OCI-LY7 (cell line): Measurements from ENCODE around the gene VPS37C. TPM values are rescaled to one million over a fixed set of nuclear protein-coding genes. Genes with fewer than 3 reads are reported as not detected.

Experiments used
- BruUV-seq: library from RNA; stranded (reverse); fragments of 400-500 nt; replicated peaks from 2 replicates; lab custom pipeline; 2021; lab: Mats Ljungman, UMichigan
- CTCF ChIA-PET: fragments of 300-600 bp; sonication (Branson Sonifier 250); formaldehyde crosslinking; loops from one replicate; lab custom pipeline; 2022; ENCODE audit warnings: antibody characterized with exemption; ENCODE audit not compliant: unreplicated experiment; lab: Charles Lee
- POLR2A ChIA-PET: fragments of 300-600 bp; sonication (Branson Sonifier 250); formaldehyde crosslinking; loops from one replicate; lab custom pipeline; 2022; ENCODE audit warnings: antibody characterized with exemption; lab: Charles Lee
- DNase-seq: peaks from one replicate; pipeline ENCODE4 v3.0.0-alpha.2; 2015; ENCODE audit warnings: low spot score
- H2AFZ ChIP-seq: fragments of 200-600 bp; sonication (generic), shearing (Covaris generic); 2 replicates; pipeline ENCODE4 v1.6.1; 2014; ENCODE audit warnings: mild to moderate bottlenecking, antibody characterized with exemption, low read length, moderate library complexity
- H3K27ac ChIP-seq: fragments of 200-600 bp; sonication (generic); 2 replicates; pipeline ENCODE4 v1.5.1; 2014; ENCODE audit warnings: mixed run types, low read depth, mild to moderate bottlenecking, moderate library complexity, low read length, inconsistent platforms; ENCODE audit not compliant: poor library complexity, severe bottlenecking
- H3K36me3 ChIP-seq: fragments of 200-600 bp; sonication (generic); 2 replicates; pipeline ENCODE4 v1.6.1; 2014; ENCODE audit warnings: mild to moderate bottlenecking, antibody characterized with exemption, low read length, moderate library complexity, mixed read lengths; ENCODE audit not compliant: insufficient read depth
- H3K4me1 ChIP-seq: fragments of 200-600 bp; sonication (generic); 2 replicates; pipeline ENCODE4 v1.5.1; 2014; ENCODE audit warnings: mild to moderate bottlenecking, low read length; ENCODE audit not compliant: insufficient read depth, poor library complexity, severe bottlenecking
- H3K4me2 ChIP-seq: fragments of 200-600 bp; sonication (generic); 2 replicates; pipeline ENCODE4 v1.6.1; 2014; ENCODE audit warnings: mild to moderate bottlenecking, low read length
- H3K4me3 ChIP-seq: fragments of 200-600 bp; sonication (generic); 2 replicates; pipeline ENCODE4 v1.5.1; 2014; ENCODE audit warnings: mild to moderate bottlenecking, low read depth, low read length; ENCODE audit not compliant: poor library complexity, severe bottlenecking
- H3K79me2 ChIP-seq: fragments of 200-600 bp; sonication (generic); 2 replicates; pipeline ENCODE4 v1.6.1; 2016; ENCODE audit warnings: low read depth, mild to moderate bottlenecking, low read length, moderate library complexity, mixed read lengths; ENCODE audit not compliant: insufficient read depth
- H3K9me2 ChIP-seq: fragments of 200-600 bp; sonication (generic); 2 replicates; pipeline ENCODE4 v1.6.1; 2016; ENCODE audit warnings: mild to moderate bottlenecking, low read length, mixed read lengths; ENCODE audit not compliant: insufficient read depth
- H3K9me3 ChIP-seq: fragments of 200-600 bp; sonication (generic); 2 replicates; pipeline ENCODE4 v1.6.1; 2014; ENCODE audit warnings: mild to moderate bottlenecking, mixed run types, low read length, mixed read lengths
- H4K20me1 ChIP-seq: fragments of 200-600 bp; sonication (generic); 2 replicates; pipeline ENCODE4 v1.6.1; 2014; ENCODE audit warnings: mild to moderate bottlenecking, antibody characterized with exemption, low read length, moderate library complexity, mixed read lengths; ENCODE audit not compliant: insufficient read depth
- EZH2phosphoT487 ChIP-seq: fragments of 200-600 bp; sonication (generic); IDR thresholded peaks from 2 replicates; pipeline ENCODE4 v1.6.1; 2018; ENCODE audit warnings: low read depth, borderline replicate concordance, mild to moderate bottlenecking, mixed run types, antibody characterized with exemption, low read length, moderate library complexity, mixed read lengths
- intact Hi-C: fragments of 100-400 bp; cut with micrococcal nuclease; formaldehyde crosslinking; loops from one replicate; pipeline ENCODE4 v1.10.0; 2022; ENCODE audit not compliant: unreplicated experiment
- total RNA-seq, 2 experiments: library from RNA; depleted of rRNA in 1 of 2; stranded (reverse); fragments of >200 nt in 1 of 2; shearing (Covaris generic) in 1 of 2; gene quantifications; 2 replicates each; pipeline ENCODE4 v1.2.3, GENCODE V29; 2014 to 2022
- TF ChIP-seq, protein P1 (sequence below): fragments of 200-600 bp; sonication (generic); conservative IDR thresholded peaks from 2 replicates; pipeline ENCODE4 v1.5.1; 2014; ENCODE audit warnings: mild to moderate bottlenecking, antibody characterized with exemption, low read length, moderate library complexity, mixed read lengths

The VPS37C gene
- total RNA-seq, 2 experiments from 2014 or later: 10.3 to 12.8 TPM

DNA sequence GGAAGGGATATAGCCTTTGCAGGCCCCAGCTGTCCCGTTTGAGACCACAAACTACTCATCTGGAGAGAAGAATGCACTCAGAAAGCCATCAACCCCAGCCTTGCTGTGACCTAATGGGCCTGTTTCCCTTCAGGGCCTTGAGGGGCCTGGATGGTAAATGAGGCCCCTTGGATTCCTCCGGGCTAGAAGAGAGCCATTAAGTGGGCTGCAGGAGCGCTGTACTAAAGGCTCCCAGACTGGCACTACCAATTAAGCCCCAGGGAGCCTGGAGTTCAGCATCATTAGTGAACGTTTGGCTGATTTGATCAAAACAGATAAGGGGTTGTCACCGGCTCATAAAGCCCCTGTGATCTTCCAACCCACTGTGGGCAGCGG is 35.9 kb downstream of the VPS37C start:
- no peak overlapping the region for H3K4me2 ChIP-seq
- intact Hi-C loops: loop anchor here (5.0 to 10.0 kb wide), 2 partner anchors 50 to 73 kb away; no protein-coding TSS in a partner anchor
- no peaks in the 10 kb centered on the region for H4K20me1 ChIP-seq
- no peaks in the 10 kb centered on the region for H3K79me2 ChIP-seq
- POLR2A ChIA-PET: no interaction called here
- CTCF ChIA-PET: no interaction called here
- BruUV-seq: no TSS peak
- TF ChIP-seq, protein P1, sequence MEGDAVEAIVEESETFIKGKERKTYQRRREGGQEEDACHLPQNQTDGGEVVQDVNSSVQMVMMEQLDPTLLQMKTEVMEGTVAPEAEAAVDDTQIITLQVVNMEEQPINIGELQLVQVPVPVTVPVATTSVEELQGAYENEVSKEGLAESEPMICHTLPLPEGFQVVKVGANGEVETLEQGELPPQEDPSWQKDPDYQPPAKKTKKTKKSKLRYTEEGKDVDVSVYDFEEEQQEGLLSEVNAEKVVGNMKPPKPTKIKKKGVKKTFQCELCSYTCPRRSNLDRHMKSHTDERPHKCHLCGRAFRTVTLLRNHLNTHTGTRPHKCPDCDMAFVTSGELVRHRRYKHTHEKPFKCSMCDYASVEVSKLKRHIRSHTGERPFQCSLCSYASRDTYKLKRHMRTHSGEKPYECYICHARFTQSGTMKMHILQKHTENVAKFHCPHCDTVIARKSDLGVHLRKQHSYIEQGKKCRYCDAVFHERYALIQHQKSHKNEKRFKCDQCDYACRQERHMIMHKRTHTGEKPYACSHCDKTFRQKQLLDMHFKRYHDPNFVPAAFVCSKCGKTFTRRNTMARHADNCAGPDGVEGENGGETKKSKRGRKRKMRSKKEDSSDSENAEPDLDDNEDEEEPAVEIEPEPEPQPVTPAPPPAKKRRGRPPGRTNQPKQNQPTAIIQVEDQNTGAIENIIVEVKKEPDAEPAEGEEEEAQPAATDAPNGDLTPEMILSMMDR: no peak
- H3K4me3 ChIP-seq: no peak overlapping the region
- H3K9me3 ChIP-seq: no peaks in the 10 kb centered on the region
- H3K36me3 ChIP-seq: no peaks in the 10 kb centered on the region
- H3K27ac ChIP-seq: no peak overlapping the region
- H2AFZ ChIP-seq: no peak overlapping the region
- H3K4me1 ChIP-seq: peaks cover 8% of the 10 kb centered on the region
- no peak for DNase-seq
- H3K9me2 ChIP-seq: no peaks in the 10 kb centered on the region

DNA sequence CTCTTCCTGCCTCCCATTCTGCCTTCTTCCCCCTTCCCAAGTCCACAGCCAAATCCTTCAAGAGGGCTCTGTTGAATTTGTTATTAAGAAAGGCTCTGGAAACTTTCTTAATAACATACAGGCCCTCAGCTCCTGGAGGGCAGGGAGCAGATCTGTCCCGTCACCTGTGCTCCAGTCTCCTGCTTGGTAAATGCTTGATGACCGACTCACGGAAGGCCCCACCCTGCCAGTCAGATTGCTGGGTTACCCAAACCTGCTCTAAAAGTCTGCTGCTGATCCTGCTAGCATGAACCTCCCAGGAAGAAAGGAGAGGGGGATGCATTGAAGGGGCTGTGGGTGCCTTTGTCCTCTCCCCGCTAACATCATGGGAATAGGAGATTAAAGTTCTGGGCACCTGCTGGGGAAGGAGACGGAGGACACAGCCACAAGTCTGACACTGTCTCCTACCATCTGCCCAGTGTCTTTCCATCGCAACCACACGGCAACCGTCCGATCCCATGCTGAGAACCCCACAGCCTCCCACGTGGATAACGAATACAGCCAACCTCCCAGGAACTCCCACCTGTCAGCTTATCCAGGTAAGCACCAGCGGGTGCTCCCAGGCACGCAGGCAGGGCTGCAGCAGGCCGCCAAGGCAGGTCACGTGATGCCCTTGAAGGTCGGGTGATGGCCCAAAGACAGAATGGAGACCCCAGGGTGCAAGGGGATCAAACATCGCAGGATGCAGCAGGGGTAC is 36.5 kb downstream of the VPS37C start:
- ChIA-PET CTCF (no interaction called here), POLR2A (no interaction called here)
- BruUV-seq: no TSS peak
- Histone ChIP-seq H3K36me3 (no peaks in the 10 kb centered on the region), H4K20me1 (no peaks in the 10 kb centered on the region), H2AFZ (no peak overlapping the region), H3K4me3 (no peak overlapping the region), H3K4me1 (peaks cover 4% of the 10 kb centered on the region), H3K9me3 (no peaks in the 10 kb centered on the region), H3K27ac (no peak overlapping the region), H3K9me2 (no peaks in the 10 kb centered on the region), H3K4me2 (no peak overlapping the region), H3K79me2 (no peaks in the 10 kb centered on the region)
- intact Hi-C loops: loop anchor here (5.0 to 10.0 kb wide), 2 partner anchors 50 to 72 kb away; no protein-coding TSS in a partner anchor
- TF ChIP-seq, protein P1: no peak
- no peak for TF ChIP-seq EZH2phosphoT487
- no peak for DNase-seq

DNA sequence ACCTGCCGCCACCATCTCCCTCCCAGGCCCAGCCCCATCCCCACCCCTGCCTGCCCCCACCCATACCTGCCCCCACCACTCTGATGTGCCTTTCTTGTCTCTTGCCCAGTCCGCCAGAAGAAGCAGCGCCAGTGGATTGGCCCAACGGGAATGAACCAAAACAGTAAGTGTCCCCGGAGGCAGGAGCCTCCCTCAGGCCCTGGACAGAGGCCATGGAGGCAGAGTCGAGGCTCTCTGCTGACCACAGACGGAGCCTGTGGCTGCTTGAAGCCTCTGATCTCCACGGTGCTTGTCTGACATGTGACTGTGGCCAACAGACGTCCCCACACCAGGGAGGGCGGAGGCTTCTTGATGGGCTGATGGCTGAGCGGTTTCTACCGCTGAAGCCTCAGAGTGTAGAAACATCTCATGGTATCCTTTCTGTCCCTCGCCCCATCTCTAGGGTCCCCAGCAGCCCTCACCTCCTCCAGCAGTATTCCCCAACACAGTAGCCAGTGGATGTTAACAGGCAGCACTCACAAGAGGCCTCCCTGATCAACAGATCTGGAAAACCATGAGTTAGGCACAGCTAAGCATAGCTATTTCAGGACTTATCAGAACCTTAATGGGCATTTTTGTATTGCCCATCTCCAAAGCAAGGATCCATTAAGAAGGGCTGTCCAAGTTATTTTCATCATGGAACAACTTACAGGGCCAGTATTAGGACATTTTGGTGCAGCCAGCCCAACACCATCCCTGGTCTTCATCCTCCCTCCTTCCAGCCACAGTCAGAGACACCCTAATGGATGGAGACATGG is 37.3 kb downstream of the VPS37C start:
- no peak overlapping the region for H3K4me2 ChIP-seq
- no peak overlapping the region for H2AFZ ChIP-seq
- no peaks in the 10 kb centered on the region for H3K9me3 ChIP-seq
- no peaks in the 10 kb centered on the region for H3K9me2 ChIP-seq
- ChIA-PET CTCF (no interaction called here), POLR2A (no interaction called here)
- BruUV-seq: no TSS peak
- intact Hi-C loops: loop anchor here (10.0 kb wide), 1 partner anchor 49 kb away; no protein-coding TSS in a partner anchor
- DNase-seq: no peak
- no peak overlapping the region for H3K27ac ChIP-seq
- no peaks in the 10 kb centered on the region for H3K4me1 ChIP-seq
- no peaks in the 10 kb centered on the region for H3K36me3 ChIP-seq
- no peak for TF ChIP-seq EZH2phosphoT487
- TF ChIP-seq, protein P1: no peak
- H4K20me1 ChIP-seq: no peaks in the 10 kb centered on the region
- H3K4me3 ChIP-seq: no peak overlapping the region
- H3K79me2 ChIP-seq: no peaks in the 10 kb centered on the region
